GM21515 (cell line): ENCODE measurements around the gene OXNAD1.

Source experiments
- ATAC-seq: cut with Tn5 transposase; IDR thresholded peaks from one replicate; pipeline ENCODE4 v1.9.1; 2021; ENCODE audit not compliant: unreplicated experiment

OXNAD1 gene

DNA sequence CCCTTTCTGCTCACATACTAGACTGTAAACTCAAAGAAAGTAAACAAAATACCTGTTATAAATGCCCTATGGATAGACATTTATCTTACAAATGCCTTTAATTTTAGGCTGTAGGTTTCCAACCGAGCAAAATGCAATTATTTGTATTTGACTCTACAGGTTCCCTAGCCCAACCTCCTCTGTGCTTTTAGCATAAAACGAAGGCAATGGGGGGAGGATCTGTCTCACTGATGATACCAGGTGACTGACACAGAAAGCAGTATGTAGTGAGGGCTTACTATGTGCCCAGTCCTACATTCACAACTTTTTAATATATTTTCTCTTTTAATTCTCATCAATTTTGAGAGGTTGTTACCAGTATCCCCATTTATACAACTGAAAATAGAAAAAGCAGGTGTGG, 87.4 kb downstream of the OXNAD1 start:
- no peak for ATAC-seq

DNA sequence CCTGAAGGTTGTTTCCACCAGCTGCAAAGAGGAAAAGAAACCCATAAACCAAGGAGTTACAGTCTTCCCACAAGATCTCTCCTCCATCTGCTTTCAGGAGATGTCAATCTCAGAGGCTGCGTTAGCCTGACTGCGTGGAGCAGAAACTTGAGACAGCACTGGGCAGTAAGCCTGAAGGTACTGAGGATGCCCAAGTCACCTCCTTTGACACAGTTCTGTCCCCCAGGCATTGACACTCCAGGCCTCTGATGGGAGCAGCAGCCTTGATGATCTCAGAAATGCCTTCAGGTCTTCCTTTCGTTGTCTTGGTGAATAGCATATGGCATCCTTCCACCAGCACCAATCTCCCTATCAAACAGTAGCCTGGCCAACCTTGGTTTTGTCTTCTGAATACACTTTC, 89.3 kb downstream of the OXNAD1 start:
- no peak for ATAC-seq
